Measurements from ENCODE around the gene CPN2.
A peak's percentile ranks its signal among the peaks of the same experiment; 100 is the strongest.

Gene CPN2

GRCh38 chr3:194382196-194382891 lies 31.2 kb upstream of the CPN2 start:
- no peak overlapping the region for H3K4me3 ChIP-seq (ENCODE audit: low read depth, low read length)

- H3K4me3 ChIP-seq (ENCODE audit: low read depth, low read length), result no peak overlapping the region
Measured at GRCh38 chr3:194381460-194381875, 30.3 kb upstream of the CPN2 start.

- no peak overlapping the region for H3K4me3 ChIP-seq (ENCODE audit: low read depth, low read length)
Measured at GRCh38 chr3:194380326-194380725, 29.2 kb upstream of the CPN2 start.

GRCh38 chr3:194379651-194380050 lies 28.5 kb upstream of the CPN2 start:
- H3K4me3 ChIP-seq (ENCODE audit: low read depth, low read length), result no peak overlapping the region

GRCh38 chr3:194379231-194379630 lies 28.1 kb upstream of the CPN2 start:
- no peak overlapping the region for H3K4me3 ChIP-seq (ENCODE audit: low read depth, low read length)

GRCh38 chr3:194377708-194378107 lies 26.6 kb upstream of the CPN2 start:
- no peak overlapping the region for H3K4me3 ChIP-seq (ENCODE audit: low read depth, low read length)

GRCh38 chr3:194376241-194376560 lies 25.1 kb upstream of the CPN2 start:
- no peak overlapping the region for H3K4me3 ChIP-seq (ENCODE audit: low read depth, low read length)

- no peak overlapping the region for H3K4me3 ChIP-seq (ENCODE audit: low read depth, low read length)
Measured at GRCh38 chr3:194375473-194376240, 24.5 kb upstream of the CPN2 start.

GRCh38 chr3:194374935-194375334 lies 23.8 kb upstream of the CPN2 start:
- H3K4me3 ChIP-seq (ENCODE audit: low read depth, low read length), result no peak overlapping the region

GRCh38 chr3:194373899-194374298 lies 22.8 kb upstream of the CPN2 start:
- H3K4me3 ChIP-seq (ENCODE audit: low read depth, low read length), result no peak overlapping the region

- H3K4me3 ChIP-seq (ENCODE audit: low read depth, low read length), result no peak overlapping the region
Measured at GRCh38 chr3:194373028-194373427, 21.9 kb upstream of the CPN2 start.

- no peak overlapping the region for H3K4me3 ChIP-seq (ENCODE audit: low read depth, low read length)
Measured at GRCh38 chr3:194370753-194371152, 19.6 kb upstream of the CPN2 start.

GRCh38 chr3:194369522-194370279 lies 18.6 kb upstream of the CPN2 start, which contains the start of gene LRRC15:
LRRC15 (minus strand) TSS chr3:194369743; CDS start chr3:194361043, 8,700 bp downstream.
- peak within 1 kb of the TSS; percentile 24 for H3K4me3 ChIP-seq (ENCODE audit: low read depth, low read length)

- H3K4me3 ChIP-seq (ENCODE audit: low read depth, low read length), result no peak overlapping the region
Measured at GRCh38 chr3:194368918-194369317, 17.8 kb upstream of the CPN2 start.

GRCh38 chr3:194367992-194368841 lies 17.1 kb upstream of the CPN2 start:
- no peak overlapping the region for H3K4me3 ChIP-seq (ENCODE audit: low read depth, low read length)

GRCh38 chr3:194365978-194366490 lies 14.9 kb upstream of the CPN2 start:
- no peak overlapping the region for H3K4me3 ChIP-seq (ENCODE audit: low read depth, low read length)

- H3K4me3 ChIP-seq (ENCODE audit: low read depth, low read length), result no peak overlapping the region
Measured at GRCh38 chr3:194365526-194365925, 14.4 kb upstream of the CPN2 start.

- H3K4me3 ChIP-seq (ENCODE audit: low read depth, low read length), result no peak overlapping the region
Measured at GRCh38 chr3:194364652-194365434, 13.7 kb upstream of the CPN2 start.

- H3K4me3 ChIP-seq (ENCODE audit: low read depth, low read length), result no peak overlapping the region
Measured at GRCh38 chr3:194364314-194364651, 13.2 kb upstream of the CPN2 start.

- H3K4me3 ChIP-seq (ENCODE audit: low read depth, low read length), result no peak overlapping the region
Measured at GRCh38 chr3:194360568-194360967, 9.4 kb upstream of the CPN2 start.
